ENCODE measurements around the gene METTL25B. TPM values are rescaled to one million over a fixed set of nuclear protein-coding genes. Genes with fewer than 3 reads are reported as not detected.

The METTL25B gene
- total RNA-seq, 3 donors from 2014 or later: 15.5 to 41.3 (median 30.2) TPM

- no peak overlapping the region for H3K4me3 ChIP-seq
- no peaks in the 10 kb centered on the region for H3K36me3 ChIP-seq
- intact Hi-C loops (cut with DNase I; ENCODE audit: low total_unique reads): no loop called here
- H3K4me1 ChIP-seq: peaks cover 16 to 25% of the 10 kb centered on the region in 2 donors
- no peak for TF ChIP-seq POLR2A (IDR thresholded peaks at IDR 0.05)
- no peak for TF ChIP-seq CTCF (IDR thresholded peaks at IDR 0.05)
- TF ChIP-seq POLR2AphosphoS5 (IDR thresholded peaks at IDR 0.05): no peak
- H3K9me3 ChIP-seq: no peaks in the 10 kb centered on the region
- no peaks in the 10 kb centered on the region for H3K27me3 ChIP-seq
- H3K27ac ChIP-seq: no peak overlapping the region
- DNase-seq (ENCODE audit: low spot score in 2 of 2): no peak
These were observed 13.4 kb upstream of the METTL25B start for GRCh38 chr1:156714830-156715229.

- Histone ChIP-seq H3K36me3 (no peaks in the 10 kb centered on the region), H3K9me3 (no peaks in the 10 kb centered on the region), H3K4me3 (no peak overlapping the region), H3K4me1 (peaks cover 3 to 5% of the 10 kb centered on the region in 2 donors), H3K27me3 (no peaks in the 10 kb centered on the region), H3K27ac (no peak overlapping the region)
- no peak for DNase-seq (ENCODE audit: low spot score in 2 of 2)
- intact Hi-C loops (cut with DNase I; ENCODE audit: low total_unique reads): no loop called here
- TF ChIP-seq POLR2AphosphoS5 (IDR thresholded peaks at IDR 0.05) (no peak), POLR2A (IDR thresholded peaks at IDR 0.05) (no peak), CTCF (IDR thresholded peaks at IDR 0.05) (no peak)
These were observed 10.9 kb upstream of the METTL25B start for GRCh38 chr1:156717351-156717750.

GRCh38 chr1:156721131-156721530 is 7.1 kb upstream of the METTL25B start:
- intact Hi-C loops (cut with DNase I; ENCODE audit: low total_unique reads): loop anchor here (10.0 kb wide), 1 partner anchor 144 kb away; the partner anchor contains the start of gene NTRK1
- TF ChIP-seq POLR2AphosphoS5 (IDR thresholded peaks at IDR 0.05) (no peak), CTCF (IDR thresholded peaks at IDR 0.05) (no peak), POLR2A (IDR thresholded peaks at IDR 0.05) (no peak)
- H3K27me3 ChIP-seq: no peaks in the 10 kb centered on the region
- H3K4me1 ChIP-seq: peaks cover 5 to 9% of the 10 kb centered on the region in 2 donors
- H3K27ac ChIP-seq: no peak overlapping the region
- H3K9me3 ChIP-seq: no peaks in the 10 kb centered on the region
- H3K4me3 ChIP-seq: no peak overlapping the region
- no peak for DNase-seq (ENCODE audit: low spot score in 2 of 2)
- H3K36me3 ChIP-seq: no peaks in the 10 kb centered on the region

- no peaks in the 10 kb centered on the region for H3K36me3 ChIP-seq
- no peak overlapping the region for H3K27ac ChIP-seq
- no peak for DNase-seq (ENCODE audit: low spot score in 2 of 2)
- no peak overlapping the region for H3K4me3 ChIP-seq
- intact Hi-C loops (cut with DNase I; ENCODE audit: low total_unique reads): loop anchor here (10.0 kb wide), 1 partner anchor 143 kb away; the partner anchor contains the start of gene NTRK1
- H3K27me3 ChIP-seq: no peaks in the 10 kb centered on the region
- TF ChIP-seq POLR2A (IDR thresholded peaks at IDR 0.05) (no peak), POLR2AphosphoS5 (IDR thresholded peaks at IDR 0.05) (no peak), CTCF (IDR thresholded peaks at IDR 0.05) (no peak)
- no peaks in the 10 kb centered on the region for H3K9me3 ChIP-seq
- H3K4me1 ChIP-seq: peaks cover 7 to 13% of the 10 kb centered on the region in 2 donors
These were observed 6.7 kb upstream of the METTL25B start for GRCh38 chr1:156721535-156721934.

- intact Hi-C loops (cut with DNase I; ENCODE audit: low total_unique reads): loop anchor here (2.0 to 10.0 kb wide), 2 partner anchors 37 to 139 kb away; partner anchors contain the start of gene NTRK1
- DNase-seq (ENCODE audit: low spot score in 2 of 2): peak; percentile 83
- no peaks in the 10 kb centered on the region for H3K36me3 ChIP-seq
- H3K4me1 ChIP-seq: peaks cover 11 to 26% of the 10 kb centered on the region in 2 donors
- peak; percentile 82 to 98 (median 97) for TF ChIP-seq CTCF (IDR thresholded peaks at IDR 0.05)
- no peak for TF ChIP-seq POLR2A (IDR thresholded peaks at IDR 0.05)
- peak; percentile 45 to 71 (median 59) for TF ChIP-seq POLR2AphosphoS5 (IDR thresholded peaks at IDR 0.05)
- H3K4me3 ChIP-seq: peak overlapping the region; percentile 10 to 96 (median 90)
- H3K27me3 ChIP-seq: no peaks in the 10 kb centered on the region
- no peaks in the 10 kb centered on the region for H3K9me3 ChIP-seq
- peak overlapping the region; percentile 13 to 52 for H3K27ac ChIP-seq
These were observed 2.5 kb upstream of the METTL25B start for GRCh38 chr1:156725683-156726280.
